ENCODE measurements around the gene COPS6.

The COPS6 gene

DNA sequence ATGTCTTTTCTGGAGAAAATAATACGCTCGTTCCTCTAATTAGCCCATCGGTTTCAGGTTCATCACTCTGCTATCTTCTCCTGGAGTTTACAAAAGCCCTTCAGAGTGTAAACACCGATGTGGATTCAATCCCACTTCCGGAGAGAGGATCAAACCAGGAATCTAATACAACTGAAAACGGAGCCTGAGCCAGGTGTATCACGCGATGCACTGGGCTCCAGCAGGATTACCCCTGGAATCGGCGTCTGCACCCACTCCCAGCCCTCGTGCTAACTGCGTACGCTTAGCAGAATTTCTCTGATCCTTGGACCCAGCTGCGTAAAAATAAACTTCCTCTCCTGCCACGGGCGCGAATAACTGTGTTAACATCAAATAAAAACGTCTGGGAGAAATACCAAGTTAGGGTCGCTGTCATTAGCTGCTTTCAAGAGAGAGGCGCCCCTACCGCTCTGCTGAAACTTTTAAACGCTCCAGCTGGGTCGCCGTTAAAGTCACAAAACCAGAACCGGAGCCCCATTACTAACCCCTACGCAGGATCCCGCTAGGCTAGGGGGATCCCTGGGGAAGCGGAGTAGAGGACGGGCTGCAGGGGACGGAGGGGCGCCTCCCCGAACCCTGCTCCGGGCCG lies 7.7 kb upstream of the COPS6 start:
- no peak for DNase-seq

DNA sequence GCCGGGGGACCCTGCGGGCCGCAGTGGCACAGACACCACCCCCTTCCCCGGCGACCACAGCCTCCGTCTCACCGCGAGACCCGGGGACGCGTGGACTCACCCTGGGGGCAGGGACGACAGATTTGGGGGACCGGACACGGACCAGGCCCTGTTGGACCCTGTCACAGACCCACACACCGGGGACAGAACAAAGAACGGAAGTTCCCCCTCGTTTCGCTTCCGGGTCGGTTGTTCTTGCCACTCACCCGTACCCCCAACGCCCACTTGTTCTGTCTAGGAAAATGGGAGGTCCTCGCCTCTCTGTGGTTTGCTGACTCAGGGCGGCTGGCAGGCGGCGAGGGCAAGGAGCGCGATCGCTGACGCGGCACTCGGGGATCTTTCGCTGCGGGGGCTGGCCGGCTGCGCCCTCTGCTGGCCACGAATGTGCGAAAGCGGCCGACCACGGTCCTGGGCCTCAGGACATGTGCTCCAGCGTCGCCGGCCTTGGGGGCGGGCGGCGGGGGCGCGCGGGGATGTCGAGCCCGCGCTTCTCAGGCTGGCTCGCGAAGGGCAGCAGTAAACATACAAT lies 7.2 kb upstream of the COPS6 start, which contains the start of gene ZNF3:
TSS of gene ZNF3 (minus strand) at position 189 of the 568 bp plus-strand sequence. CDS start 4,366 bp downstream, outside the sequence.
- DNase-seq, result peak; percentile 97

DNA sequence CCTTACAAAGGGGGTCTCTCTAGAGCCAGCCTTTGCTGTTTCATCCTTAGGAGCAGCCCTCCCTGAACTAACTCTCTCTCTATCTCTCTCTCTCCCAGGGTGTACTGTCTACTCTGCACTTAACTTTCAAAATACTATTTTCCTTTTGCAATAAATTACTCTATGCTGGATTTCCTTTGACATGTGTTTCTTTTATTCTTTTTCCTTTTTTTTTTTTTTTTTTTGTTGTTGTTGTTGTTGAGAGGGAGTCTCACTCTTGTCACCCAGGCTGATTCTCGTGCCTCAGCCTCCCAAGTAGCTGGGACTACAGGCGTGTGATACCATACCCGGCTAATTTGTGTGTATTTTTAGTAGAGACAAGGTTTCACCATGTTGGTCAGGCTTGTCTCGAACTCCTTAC lies 5.8 kb upstream of the COPS6 start:
- no peak for DNase-seq

DNA sequence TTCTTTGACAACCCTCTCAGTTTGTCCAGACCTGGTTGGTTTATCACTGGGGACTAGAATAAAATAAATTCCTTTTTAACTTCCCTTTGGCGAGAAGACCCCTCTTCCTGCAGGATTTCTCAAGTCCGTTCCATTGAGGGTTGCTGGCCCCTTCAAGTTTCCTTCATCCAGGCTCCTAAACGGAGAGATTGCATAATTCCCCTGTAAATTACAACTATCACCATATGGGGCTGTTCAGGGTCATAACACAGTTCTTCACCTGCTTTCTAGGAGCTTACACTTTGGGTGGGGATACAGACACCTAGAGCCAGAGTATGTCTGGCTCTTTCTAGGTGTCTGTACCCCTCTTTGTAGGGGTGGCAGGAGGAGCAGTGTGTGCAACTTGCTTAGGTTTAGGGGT lies 3.3 kb upstream of the COPS6 start:
- no peak for DNase-seq

DNA sequence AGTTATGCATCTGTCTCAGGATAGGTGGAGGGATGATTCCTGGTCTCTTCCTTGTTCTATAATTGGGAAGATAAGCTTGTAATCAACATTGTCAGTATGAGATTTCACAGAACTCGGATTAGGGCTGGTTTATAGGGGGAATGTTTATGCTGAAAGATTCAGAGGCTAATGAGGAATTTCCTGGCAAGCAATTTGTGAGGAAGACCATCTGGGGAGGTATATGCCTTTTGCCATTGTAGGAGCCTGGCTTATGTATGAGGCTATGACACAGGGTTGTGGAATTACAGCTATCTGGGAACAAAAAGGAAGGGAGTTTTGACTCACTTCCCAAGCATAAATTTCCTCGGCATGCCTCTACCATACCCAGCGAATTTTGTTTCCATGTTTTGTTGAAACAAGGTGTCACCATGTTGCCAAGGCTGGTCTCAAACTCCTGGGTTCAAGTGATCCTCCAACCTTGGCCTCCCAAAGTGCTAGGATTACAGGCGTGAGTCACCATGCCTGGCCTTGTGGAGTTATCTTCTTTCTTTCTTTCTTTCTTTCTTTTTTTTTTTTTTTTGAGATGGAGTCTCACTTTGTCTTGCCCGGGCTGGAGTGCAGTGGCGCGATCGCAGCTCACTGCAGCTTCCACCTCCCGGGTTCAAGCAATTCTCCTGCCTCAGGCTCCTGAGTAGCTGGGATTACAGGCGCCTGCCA lies 1.6 kb upstream of the COPS6 start:
- no peak for DNase-seq

DNA sequence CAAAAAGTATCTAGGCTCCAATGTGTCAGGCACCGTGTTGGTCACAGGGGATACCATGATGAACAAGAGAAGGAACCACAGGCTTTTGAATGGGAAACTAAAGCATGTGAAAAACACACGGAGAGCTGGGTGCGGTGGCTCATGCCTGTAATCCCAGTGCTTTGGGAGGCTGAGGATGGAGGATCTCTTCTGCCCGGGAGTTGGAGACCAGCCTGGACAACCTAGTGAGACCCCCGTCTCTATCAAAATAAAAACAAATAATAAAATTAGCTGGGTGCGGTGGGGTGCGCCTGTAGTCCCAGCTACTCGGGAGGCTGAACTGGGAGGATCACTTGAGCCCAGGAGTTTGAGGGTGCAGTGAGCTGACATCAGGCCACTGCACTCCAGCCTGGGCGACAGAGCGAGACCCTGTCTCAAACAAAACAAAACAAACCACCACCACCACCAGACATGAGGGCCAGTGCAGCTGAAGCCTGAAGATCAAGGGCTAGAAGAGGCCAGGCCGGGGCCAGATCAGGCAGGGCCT lies 611 bp upstream of the COPS6 start:
- no peak for DNase-seq

DNA sequence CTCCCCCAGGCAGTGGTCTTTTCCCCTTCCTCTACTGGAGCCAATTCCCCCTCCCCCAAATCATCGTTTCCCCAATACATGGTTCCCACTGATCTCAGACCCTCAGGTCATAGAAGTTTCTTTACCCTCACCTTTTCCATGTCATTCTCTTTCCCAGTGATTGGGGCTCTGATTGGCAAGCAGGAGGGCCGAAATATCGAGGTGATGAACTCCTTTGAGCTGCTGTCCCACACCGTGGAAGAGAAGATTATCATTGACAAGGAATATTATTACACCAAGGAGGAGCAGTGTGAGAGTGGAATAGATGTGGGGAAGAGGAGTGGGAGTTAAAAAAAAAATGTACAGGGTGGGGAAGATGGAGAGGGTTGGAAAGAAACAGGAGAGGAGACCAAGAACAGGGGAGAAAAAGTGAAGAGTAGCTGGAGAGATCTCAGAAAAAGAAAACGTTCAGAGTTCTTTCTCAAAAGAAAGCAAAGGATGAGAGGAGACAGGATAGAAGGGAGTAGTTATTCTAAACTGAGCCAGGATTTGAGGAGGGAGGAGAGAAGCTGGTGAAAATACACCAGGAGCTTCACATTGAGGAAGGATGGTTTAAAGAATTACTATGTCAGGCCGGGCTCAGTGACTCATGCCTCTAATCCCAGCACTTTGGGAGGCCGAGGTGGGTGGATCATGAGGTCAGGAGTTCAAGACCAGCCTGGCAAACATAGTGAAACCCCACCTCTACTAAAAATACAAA lies 858 bp downstream of the COPS6 start:
- DNase-seq, result no peak

DNA sequence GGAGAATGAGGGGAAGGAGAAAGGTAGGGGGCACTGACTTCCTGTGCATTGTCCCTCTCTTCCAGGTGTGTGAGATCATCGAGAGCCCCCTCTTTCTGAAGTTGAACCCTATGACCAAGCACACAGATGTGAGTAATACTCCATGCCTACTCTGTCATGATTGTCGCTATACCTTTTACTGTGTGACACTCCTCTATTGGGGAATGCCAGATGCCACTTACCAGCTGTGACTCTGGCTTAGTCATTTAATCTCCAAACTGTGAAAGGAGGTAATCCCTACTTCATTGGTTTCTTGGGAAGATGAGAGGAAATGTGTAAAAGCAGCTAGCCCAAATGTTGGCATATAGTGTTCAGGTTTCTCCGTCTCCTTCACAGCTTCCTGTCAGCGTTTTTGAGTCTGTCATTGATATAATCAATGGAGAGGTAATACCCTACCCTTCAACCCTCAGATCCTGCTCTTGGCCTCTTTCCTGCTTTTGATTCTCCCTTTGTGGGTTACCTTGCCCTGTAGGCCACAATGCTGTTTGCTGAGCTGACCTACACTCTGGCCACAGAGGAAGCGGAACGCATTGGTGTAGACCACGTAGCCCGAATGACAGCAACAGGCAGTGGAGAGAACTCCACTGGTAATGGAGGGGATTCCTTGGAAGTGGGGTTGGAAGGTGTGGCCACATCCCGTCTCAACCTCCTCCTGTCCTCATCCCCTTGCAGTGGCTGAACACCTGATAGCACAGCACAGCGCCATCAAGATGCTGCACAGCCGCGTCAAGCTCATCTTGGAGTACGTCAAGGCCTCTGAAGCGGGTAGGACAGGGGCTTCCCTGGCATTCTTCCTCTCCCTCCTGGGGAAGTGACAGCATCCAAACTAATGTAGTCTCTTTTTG lies 2.0 kb downstream of the COPS6 start:
- no peak for DNase-seq

DNA sequence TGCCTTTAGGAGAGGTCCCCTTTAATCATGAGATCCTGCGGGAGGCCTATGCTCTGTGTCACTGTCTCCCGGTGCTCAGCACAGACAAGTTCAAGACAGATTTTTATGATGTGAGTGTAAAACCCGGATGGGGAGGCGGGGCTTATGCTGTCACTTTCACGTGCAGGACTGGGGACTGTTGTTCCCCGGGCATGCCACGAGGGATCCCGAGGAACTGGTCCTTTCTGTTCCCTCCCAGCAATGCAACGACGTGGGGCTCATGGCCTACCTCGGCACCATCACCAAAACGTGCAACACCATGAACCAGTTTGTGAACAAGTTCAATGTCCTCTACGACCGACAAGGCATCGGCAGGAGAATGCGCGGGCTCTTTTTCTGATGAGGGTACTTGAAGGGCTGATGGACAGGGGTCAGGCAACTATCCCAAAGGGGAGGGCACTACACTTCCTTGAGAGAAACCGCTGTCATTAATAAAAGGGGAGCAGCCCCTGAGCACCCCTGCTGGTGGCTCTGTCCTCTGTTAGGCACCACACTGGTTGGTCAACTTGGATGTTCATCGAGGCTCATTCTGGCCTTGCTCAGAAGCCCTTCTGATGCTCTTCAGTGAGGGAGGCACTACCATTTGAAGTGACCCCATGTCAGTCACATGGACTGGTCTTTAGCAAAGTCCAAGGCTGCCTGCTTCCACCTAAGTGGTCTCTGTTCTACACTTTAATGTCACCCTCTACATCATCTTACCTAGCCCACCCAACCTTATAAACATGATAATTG lies 2.8 kb downstream of the COPS6 start:
- peak; percentile 2 for DNase-seq

DNA sequence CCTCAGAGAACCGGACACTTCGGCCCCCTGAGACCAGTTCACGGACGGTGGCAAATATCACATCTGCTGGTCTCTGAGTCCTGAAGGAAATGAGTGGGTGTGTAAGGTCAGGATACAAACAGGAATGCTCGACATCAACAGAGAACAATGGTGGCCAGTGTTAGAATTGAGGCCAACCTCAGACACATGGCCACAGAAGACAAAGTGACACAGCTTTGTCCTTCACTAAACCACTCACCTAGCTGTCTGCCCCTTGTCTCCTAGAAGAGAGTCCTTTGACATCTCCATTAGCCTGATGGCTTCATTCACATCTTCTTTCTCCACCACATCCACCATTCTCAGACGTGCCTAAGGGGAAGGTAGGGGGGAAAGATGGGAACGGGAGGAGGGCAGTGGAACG lies 4.3 kb downstream of the COPS6 start:
- no peak for DNase-seq

DNA sequence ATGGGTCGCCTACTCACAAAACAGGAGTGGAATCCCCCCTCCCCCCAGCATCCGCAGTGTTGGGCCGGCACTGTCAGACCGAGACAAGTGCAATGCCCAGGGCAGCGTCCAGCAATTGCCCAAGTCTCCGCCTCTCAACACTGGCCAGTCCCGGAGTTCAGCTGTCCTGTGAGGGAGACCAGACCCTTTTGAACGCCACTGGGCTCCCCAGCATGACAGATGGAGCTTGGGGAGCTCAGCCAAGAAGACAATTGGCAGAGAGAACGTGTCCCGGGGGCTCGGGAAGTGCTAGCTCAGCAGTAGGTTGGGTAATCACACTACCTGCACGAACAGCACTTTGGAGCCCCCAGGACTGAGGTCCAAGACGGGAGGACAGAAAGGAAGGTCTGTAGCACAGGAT lies 4.7 kb downstream of the COPS6 start:
- DNase-seq, result no peak

DNA sequence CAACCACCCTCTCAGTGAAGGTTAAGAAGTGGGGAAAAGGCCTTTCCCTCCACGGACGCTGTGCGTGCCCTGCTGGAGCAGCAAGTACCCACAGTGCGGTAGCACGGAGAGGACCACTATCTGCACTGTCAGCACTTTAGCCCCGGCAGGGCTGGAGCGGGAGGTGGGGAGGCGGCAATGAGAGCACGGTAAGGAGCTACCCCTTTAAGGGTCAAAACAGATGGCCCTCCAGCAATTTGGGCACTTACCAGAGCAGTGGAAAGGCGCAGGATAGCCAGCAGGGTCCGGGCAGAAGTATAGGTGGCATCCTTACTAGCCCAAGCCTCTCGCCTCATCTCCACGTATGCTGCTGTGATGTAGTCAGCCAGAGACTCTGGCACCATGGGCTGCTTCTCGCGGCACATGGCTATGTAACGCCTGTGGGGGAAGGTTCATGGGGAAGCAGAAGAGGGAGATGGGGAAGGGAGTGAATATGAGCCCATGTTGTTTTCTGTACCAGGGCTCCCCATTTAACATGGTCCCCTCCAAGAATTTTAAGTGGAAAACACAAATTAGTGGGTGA lies 5.2 kb downstream of the COPS6 start:
- no peak for DNase-seq

DNA sequence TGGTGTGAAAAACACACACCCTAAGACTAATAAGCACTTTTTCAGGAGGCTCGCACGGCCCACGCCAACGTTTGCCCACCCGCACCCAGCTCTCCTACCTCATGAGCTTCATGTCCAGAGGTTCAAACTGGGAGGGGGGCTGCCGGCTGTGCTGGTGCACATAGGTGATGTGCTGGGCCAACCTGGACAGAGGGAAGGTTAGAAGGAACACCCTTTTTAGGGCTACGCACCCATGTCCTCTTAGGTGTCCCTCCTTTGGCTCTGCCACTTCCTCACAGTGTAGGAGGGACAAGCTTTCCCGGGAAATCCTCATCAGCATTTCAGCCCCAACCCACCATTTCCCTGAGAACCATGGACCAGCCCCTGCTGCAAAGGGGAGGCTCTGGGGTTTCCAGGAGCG lies 6.5 kb downstream of the COPS6 start:
- no peak for DNase-seq

DNA sequence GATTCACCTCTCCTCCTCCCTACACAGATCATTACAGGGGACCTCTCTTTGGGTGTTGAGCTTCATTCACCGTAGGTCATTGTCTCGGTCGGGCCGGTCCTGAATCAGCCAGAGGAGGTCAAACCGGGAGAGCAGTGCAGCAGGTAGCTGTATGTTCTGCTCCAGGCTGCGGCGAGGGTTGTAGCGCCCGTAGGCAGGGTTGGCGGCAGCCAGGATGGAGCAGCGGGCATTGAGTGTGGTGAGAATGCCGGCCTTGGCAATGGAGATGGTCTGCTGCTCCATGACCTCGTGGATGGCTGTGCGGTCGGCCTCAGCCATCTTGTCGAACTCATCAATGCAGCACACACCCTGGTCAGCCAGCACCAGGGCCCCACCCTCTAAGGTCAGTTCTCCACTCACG lies 6.9 kb downstream of the COPS6 start:
- DNase-seq, result no peak

DNA sequence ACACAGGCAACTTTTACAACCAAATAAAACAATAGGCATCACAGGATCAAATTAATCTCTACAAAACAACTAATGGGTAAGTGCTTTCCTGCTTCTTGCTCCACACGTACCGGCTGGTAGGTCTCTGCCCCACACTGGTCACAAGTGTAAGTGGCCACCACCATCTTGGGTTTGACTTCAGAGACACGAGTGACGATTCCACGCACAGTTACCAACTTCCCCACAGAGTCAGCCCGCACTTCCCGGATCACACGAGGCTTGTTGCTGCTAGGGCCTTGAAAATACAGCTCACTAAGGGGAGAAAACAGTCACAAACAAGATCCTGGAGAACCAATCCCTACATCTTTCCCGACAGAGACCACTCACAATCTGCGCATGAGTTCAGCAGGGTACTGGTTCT lies 10.1 kb downstream of the COPS6 start:
- DNase-seq, result no peak

DNA sequence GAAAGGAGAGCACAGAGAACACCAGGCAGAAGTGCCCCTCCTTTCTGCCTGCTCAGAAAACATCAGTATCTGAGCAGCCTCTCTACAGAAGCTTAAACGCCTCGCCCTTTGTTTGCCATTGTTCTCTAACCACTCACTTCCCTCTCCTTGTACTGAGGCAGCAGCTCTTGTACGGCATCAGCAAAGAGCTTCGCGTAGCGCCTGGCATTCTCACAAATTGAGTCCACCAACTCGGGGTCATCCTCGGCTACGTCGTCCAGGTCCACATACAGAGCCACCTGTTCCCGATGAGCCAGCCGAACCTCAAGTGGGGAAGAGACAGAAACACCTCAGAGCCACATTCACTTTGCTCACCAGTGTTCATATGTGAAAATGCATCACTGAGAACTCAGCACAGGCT lies 10.7 kb downstream of the COPS6 start:
- DNase-seq, result no peak

DNA sequence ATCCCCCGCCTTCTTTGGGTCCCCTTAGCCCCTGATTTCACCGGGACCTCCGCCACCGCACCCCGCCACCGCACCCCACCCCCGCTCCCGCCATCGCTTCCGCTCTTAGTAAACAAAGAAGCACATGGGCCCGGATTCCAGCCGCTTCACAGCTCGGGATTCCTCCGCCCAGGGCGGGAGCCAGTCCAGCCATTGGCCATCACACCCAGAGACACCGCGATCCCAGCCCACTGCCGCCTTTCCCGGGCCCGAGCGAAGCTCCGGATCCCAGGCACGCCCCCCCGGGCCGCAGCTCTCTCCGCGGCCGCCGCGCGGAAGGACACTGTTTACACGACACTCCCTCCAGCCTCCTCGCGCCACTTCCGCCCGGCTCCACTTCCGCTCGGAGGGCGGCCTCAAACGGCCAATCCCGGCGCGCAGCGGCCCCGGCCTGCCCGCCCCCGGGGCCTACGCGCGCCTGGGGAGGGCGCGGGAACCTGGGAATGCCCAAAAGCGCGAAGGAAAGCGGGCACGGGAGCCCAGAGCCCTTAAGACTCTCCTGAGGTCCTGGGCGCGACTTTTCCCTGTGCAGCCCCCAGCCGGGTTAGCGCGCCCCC lies 11.7 kb downstream of the COPS6 start:
- peak; percentile 94 for DNase-seq

DNA sequence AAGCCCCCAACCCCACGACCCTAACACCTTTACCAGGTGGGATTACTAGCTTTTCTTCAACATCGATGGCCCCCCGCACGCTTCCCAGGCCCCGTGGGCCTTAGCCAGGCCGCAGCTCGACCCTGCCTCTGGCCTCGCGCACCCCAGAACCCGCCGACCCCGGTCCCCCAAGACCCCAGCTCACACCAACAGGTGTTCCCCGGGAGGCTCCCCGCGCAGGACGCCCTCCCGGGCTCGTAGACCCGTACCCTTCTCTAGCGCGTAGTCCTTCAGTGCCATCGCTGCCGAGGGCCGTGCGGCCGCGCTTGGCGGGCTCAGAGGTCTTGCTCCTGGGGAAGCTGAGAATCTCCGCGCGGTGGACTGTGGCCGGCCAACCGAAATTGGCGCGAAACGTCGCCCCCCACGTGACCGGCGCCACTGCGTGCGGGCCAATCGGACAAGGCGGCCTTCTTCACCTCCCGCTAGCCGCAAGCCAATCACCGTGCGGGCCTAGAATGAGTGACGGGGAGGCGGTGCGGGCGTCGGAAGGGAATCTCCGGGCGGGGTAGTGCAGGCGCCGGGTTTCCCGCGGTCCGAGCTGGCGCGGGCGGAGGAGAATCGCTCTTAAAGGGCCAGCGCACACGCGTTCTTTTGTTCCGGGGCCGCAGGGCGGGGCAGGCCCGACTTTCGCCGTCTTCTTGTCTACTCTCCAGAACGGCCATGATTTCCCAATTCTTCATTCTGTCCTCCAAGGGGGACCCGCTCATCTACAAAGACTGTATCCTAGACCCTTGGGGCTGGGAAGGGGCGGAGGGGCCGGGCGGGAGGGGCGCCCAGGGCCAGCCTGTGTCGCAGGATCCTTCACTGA lies 12.5 kb downstream of the COPS6 start, which contains the start of the genes AP4M1 and MCM7:
TSS of gene AP4M1 (plus strand) at position 628 of the 847 bp plus-strand sequence. CDS start at position 700, 72 bp downstream.
TSS of gene MCM7 (minus strand) at position 382 of the 847 bp plus-strand sequence. CDS start at position 279, 103 bp downstream.
- peak; percentile 98 for DNase-seq
